Activated B cell treated with CpG ODN at 0.5 μM for 24 hours (primary cell): ENCODE data around the gene STK38. TPM values are rescaled to one million over a fixed set of nuclear protein-coding genes. Genes with fewer than 3 reads are reported as not detected.
"Not testable (repeated sequence)": the region's sequence is repeated elsewhere in the genome, so short reads cannot be mapped to it uniquely, and the experiment has no call there.

ENCODE experiments used
- ATAC-seq: fragments of 200-7000 bp; cut with Tn5 transposase; one replicate; pipeline ENCODE4 v1.10.0; 2021; ENCODE audit warnings: low read depth, mild to moderate bottlenecking, moderate library complexity
- CTCF ChIA-PET: fragments of 350-600 bp; sonication (Branson Sonifier 250); formaldehyde crosslinking; loops from one replicate; lab custom pipeline; 2021; ENCODE audit warnings: antibody characterized with exemption; lab: Charles Lee
- POLR2A ChIA-PET: fragments of 350-600 bp; sonication (Branson Sonifier 250); formaldehyde crosslinking; loops from one replicate; lab custom pipeline; 2021; ENCODE audit warnings: antibody characterized with exemption; lab: Charles Lee
- DNase-seq: peaks from one replicate; pipeline ENCODE4 v3.0.0; 2022
- H3K27ac Mint-ChIP-seq: one replicate; pipeline ENCODE4 v1.8.0; 2020; ENCODE audit warnings: mixed read lengths
- H3K27me3 Mint-ChIP-seq: one replicate; pipeline ENCODE4 v1.8.0; 2021; ENCODE audit warnings: mixed read lengths
- H3K36me3 Mint-ChIP-seq: one replicate; pipeline ENCODE4 v1.8.0; 2021; ENCODE audit warnings: low read depth, mixed read lengths
- H3K4me1 Mint-ChIP-seq: one replicate; pipeline ENCODE4 v1.8.0; 2021; ENCODE audit warnings: mixed read lengths
- H3K4me3 Mint-ChIP-seq: one replicate; pipeline ENCODE4 v1.8.0; 2020; ENCODE audit warnings: mild to moderate bottlenecking, mixed read lengths
- H3K9me3 Mint-ChIP-seq: one replicate; pipeline ENCODE4 v1.8.0; 2020; ENCODE audit warnings: mixed read lengths
- CTCF ChIP-seq: fragments of 200-600 bp; IDR thresholded peaks from one replicate; pipeline ENCODE4 v1.8.0; 2022; ENCODE audit warnings: antibody characterized with exemption, mild to moderate bottlenecking
- intact Hi-C: fragments of 100-400 bp; cut with micrococcal nuclease; formaldehyde crosslinking; loops from one replicate; pipeline ENCODE4 v1.15.1; 2024
- total RNA-seq: library from RNA; stranded (reverse); gene quantifications from 2 replicates; pipeline ENCODE4 v1.2.3, GENCODE V29; 2022

Gene STK38
- total RNA-seq, 1 donor from 2014 or later = 26.1 TPM

- H3K9me3 Mint-ChIP-seq = no peaks in the 10 kb centered on the region
- H3K27me3 Mint-ChIP-seq = no peaks in the 10 kb centered on the region
- H3K4me1 Mint-ChIP-seq = peaks cover 4% of the 10 kb centered on the region
- no peak for TF ChIP-seq CTCF
- no peak overlapping the region for H3K4me3 Mint-ChIP-seq
- intact Hi-C loops = no loop called here
- DNase-seq (no peak), ATAC-seq (no peak)
- ChIA-PET POLR2A (no interaction called here), CTCF (no interaction called here)
- no peaks in the 10 kb centered on the region for H3K36me3 Mint-ChIP-seq
- H3K27ac Mint-ChIP-seq = no peak overlapping the region
These were observed 29.3 kb upstream of the STK38 start for GRCh38 chr6:36576578-36576977.

GRCh38 chr6:36574679-36575078, 27.4 kb upstream of the STK38 start:
- no peak for ATAC-seq
- POLR2A ChIA-PET = no interaction called here

GRCh38 chr6:36572353-36573311, 25.4 kb upstream of the STK38 start:
- intact Hi-C loops, DNase-seq, CTCF ChIA-PET, H3K4me1 Mint-ChIP-seq, H3K27ac Mint-ChIP-seq, H3K9me3 Mint-ChIP-seq, H3K36me3 Mint-ChIP-seq, H3K4me3 Mint-ChIP-seq, H3K27me3 Mint-ChIP-seq, ATAC-seq: not testable (repeated sequence)
- POLR2A ChIA-PET = interaction anchor here (0.6 kb wide), 1 partner anchor 44 kb away, joined by 4 read pairs; no protein-coding TSS in a partner anchor

More at GRCh38 chr6:36574679-36575078, 27.4 kb upstream of the STK38 start:
- Mint-ChIP-seq H3K4me1 (peaks cover 6% of the 10 kb centered on the region), H3K36me3 (no peaks in the 10 kb centered on the region), H3K9me3 (no peaks in the 10 kb centered on the region), H3K27me3 (no peaks in the 10 kb centered on the region), H3K4me3 (no peak overlapping the region), H3K27ac (no peak overlapping the region)
- no peak for DNase-seq
- CTCF ChIA-PET = no interaction called here
- intact Hi-C loops = no loop called here
- no peak for TF ChIP-seq CTCF

GRCh38 chr6:36571122-36572043, 24.1 kb upstream of the STK38 start:
- Mint-ChIP-seq H3K27me3 (no peaks in the 10 kb centered on the region), H3K9me3 (no peaks in the 10 kb centered on the region), H3K4me3 (no peak overlapping the region), H3K4me1 (peaks cover 4% of the 10 kb centered on the region), H3K27ac (no peak overlapping the region), H3K36me3 (no peaks in the 10 kb centered on the region)
- intact Hi-C loops = no loop called here
- CTCF ChIA-PET = interaction anchor here (0.7 kb wide), 1 partner anchor 8 kb away, joined by 3 read pairs; no protein-coding TSS in a partner anchor
- ATAC-seq (no peak), DNase-seq (no peak)
- TF ChIP-seq CTCF = no peak
- POLR2A ChIA-PET = no interaction called here

- no peak for TF ChIP-seq CTCF
- H3K9me3 Mint-ChIP-seq = no peaks in the 10 kb centered on the region
- no peaks in the 10 kb centered on the region for H3K36me3 Mint-ChIP-seq
- CTCF ChIA-PET = no interaction called here
- H3K27ac Mint-ChIP-seq = no peak overlapping the region
- no peak overlapping the region for H3K4me3 Mint-ChIP-seq
- intact Hi-C loops = no loop called here
- ATAC-seq = peak; percentile 73
- POLR2A ChIA-PET = no interaction called here
- H3K27me3 Mint-ChIP-seq = no peaks in the 10 kb centered on the region
- peaks cover 4% of the 10 kb centered on the region for H3K4me1 Mint-ChIP-seq
- no peak for DNase-seq
These were observed 23.0 kb upstream of the STK38 start for GRCh38 chr6:36570264-36570663.
